Panc1 (cell line): ENCODE data around the gene NCOA6. TPM values are rescaled to one million over a fixed set of nuclear protein-coding genes. Genes with fewer than 3 reads are reported as not detected.

Experiments
- ATAC-seq: fragments of 200-7000 bp; cut with Tn5 transposase; 2 replicates; pipeline ENCODE4 v1.9.1; 2020; ENCODE audit warnings: mild to moderate bottlenecking, moderate library complexity
- BruUV-seq: library from RNA; stranded (reverse); fragments of 400-500 nt; replicated peaks from 2 replicates; lab custom pipeline; 2021; lab: Mats Ljungman, UMichigan
- CTCF ChIA-PET: fragments of 300-600 bp; sonication (Branson Sonifier 250); formaldehyde crosslinking; loops from one replicate; lab custom pipeline; 2022; ENCODE audit warnings: antibody characterized with exemption; lab: Charles Lee
- POLR2A ChIA-PET: fragments of 300-600 bp; sonication (Branson Sonifier 250); formaldehyde crosslinking; loops from one replicate; lab custom pipeline; 2022; ENCODE audit warnings: antibody characterized with exemption; lab: Charles Lee
- DNase-seq: peaks from one replicate; pipeline ENCODE4 v3.0.0-alpha.2; 2010; ENCODE audit warnings: low read depth, low spot score
- H3K27ac ChIP-seq: 2 replicates; pipeline ENCODE4 v1.5.1; 2011; ENCODE audit warnings: mild to moderate bottlenecking, low read length, inconsistent platforms
- H3K27me3 ChIP-seq: fragments of 200-500 bp; sonication (Bioruptor generic); 2 replicates; pipeline ENCODE4 v1.6.0; 2014; ENCODE audit warnings: low read length, inconsistent platforms; ENCODE audit not compliant: control insufficient read depth, insufficient read depth
- H3K36me3 ChIP-seq: fragments of 200-500 bp; sonication (Bioruptor generic); 2 replicates; pipeline ENCODE4 v1.5.1; 2014; ENCODE audit warnings: inconsistent platforms, mild to moderate bottlenecking, low read length, moderate library complexity; ENCODE audit not compliant: control insufficient read depth, insufficient read depth
- H3K4me1 ChIP-seq: 2 replicates; pipeline ENCODE4 v1.5.1; 2011; ENCODE audit warnings: inconsistent platforms, mild to moderate bottlenecking, low read length, moderate library complexity; ENCODE audit not compliant: control insufficient read depth, insufficient read depth
- H3K4me3 ChIP-seq, 2 experiments: 2 replicates each; pipeline ENCODE4 v1.5.1; 2011 to 2012; ENCODE audit warnings: low read depth in 2 of 2, low read length in 2 of 2, mild to moderate bottlenecking in 2 of 2, inconsistent platforms in 1 of 2, moderate library complexity in 1 of 2
- H3K9me3 ChIP-seq: fragments of 200-500 bp; sonication (Bioruptor generic); 2 replicates; pipeline ENCODE4 v1.5.1; 2014; ENCODE audit warnings: low read depth, mild to moderate bottlenecking, inconsistent platforms, low read length, moderate library complexity; ENCODE audit not compliant: control insufficient read depth, insufficient read depth
- CTCF ChIP-seq: fragments of 450-650 bp; IDR thresholded peaks from 2 replicates; pipeline ENCODE4 v1.5.1; 2017; ENCODE audit warnings: mild to moderate bottlenecking
- POLR2AphosphoS5 ChIP-seq: IDR thresholded peaks from 2 replicates; pipeline ENCODE4 v1.6.1; 2012; ENCODE audit warnings: mild to moderate bottlenecking, low read depth, low read length, moderate library complexity
- SIN3A ChIP-seq: IDR thresholded peaks from 2 replicates; pipeline ENCODE4 v1.6.1; 2012; ENCODE audit warnings: low read depth, mild to moderate bottlenecking, low read length, moderate library complexity, borderline replicate concordance; ENCODE audit not compliant: insufficient read depth
- TCF7L2 ChIP-seq: IDR thresholded peaks from 2 replicates; pipeline ENCODE4 v1.6.1; 2011; ENCODE audit warnings: mild to moderate bottlenecking, low read depth, low read length, inconsistent platforms
- in situ Hi-C: cut with HindIII; loops from 2 replicates; pipeline ENCODE4 v1.10.0; 2016; ENCODE audit warnings: low sequenced_read_pairs, low pct_unique_long_range_greater_than_20kb
- intact Hi-C: fragments of 100-400 bp; cut with micrococcal nuclease; formaldehyde crosslinking; loops from one replicate; pipeline ENCODE4 v1.10.0; 2022; ENCODE audit not compliant: unreplicated experiment
- total RNA-seq: library from RNA; stranded (reverse); gene quantifications from one replicate; pipeline ENCODE4 v1.2.1, GENCODE V29; 2021; ENCODE audit not compliant: unreplicated experiment
- TF ChIP-seq, protein P1 (sequence below), 2 experiments: IDR thresholded peaks; 2 replicates each; pipeline ENCODE4 v1.6.1; 2011 to 2012; ENCODE audit warnings: low read depth in 2 of 2, control low read depth in 1 of 2, low read length in 1 of 2, mild to moderate bottlenecking in 1 of 2, moderate library complexity in 1 of 2; ENCODE audit not compliant: insufficient read depth in 1 of 2

The NCOA6 gene
- total RNA-seq, 1 experiment from 2014 or later: 28.9 TPM

DNA sequence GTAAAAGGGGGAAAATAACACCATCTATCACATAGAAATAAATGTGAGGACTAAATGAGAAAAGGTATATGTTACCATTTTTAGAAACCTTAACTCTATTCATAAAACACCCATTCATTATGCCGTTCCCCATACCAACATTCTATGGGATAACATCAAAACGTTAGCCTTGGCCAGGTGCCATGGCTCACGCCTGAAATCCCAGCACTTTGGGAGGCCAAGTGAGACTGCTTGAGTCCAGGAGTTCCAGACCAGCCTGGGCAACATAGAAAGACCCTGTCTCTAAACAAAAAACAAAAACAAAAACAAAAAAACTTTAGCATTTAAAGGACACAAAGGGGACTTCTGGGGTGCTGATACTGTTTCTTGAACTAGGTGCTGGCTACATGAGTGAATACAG, 149.9 kb downstream of the NCOA6 start:
- no peak for TF ChIP-seq CTCF
- TF ChIP-seq, protein P1, sequence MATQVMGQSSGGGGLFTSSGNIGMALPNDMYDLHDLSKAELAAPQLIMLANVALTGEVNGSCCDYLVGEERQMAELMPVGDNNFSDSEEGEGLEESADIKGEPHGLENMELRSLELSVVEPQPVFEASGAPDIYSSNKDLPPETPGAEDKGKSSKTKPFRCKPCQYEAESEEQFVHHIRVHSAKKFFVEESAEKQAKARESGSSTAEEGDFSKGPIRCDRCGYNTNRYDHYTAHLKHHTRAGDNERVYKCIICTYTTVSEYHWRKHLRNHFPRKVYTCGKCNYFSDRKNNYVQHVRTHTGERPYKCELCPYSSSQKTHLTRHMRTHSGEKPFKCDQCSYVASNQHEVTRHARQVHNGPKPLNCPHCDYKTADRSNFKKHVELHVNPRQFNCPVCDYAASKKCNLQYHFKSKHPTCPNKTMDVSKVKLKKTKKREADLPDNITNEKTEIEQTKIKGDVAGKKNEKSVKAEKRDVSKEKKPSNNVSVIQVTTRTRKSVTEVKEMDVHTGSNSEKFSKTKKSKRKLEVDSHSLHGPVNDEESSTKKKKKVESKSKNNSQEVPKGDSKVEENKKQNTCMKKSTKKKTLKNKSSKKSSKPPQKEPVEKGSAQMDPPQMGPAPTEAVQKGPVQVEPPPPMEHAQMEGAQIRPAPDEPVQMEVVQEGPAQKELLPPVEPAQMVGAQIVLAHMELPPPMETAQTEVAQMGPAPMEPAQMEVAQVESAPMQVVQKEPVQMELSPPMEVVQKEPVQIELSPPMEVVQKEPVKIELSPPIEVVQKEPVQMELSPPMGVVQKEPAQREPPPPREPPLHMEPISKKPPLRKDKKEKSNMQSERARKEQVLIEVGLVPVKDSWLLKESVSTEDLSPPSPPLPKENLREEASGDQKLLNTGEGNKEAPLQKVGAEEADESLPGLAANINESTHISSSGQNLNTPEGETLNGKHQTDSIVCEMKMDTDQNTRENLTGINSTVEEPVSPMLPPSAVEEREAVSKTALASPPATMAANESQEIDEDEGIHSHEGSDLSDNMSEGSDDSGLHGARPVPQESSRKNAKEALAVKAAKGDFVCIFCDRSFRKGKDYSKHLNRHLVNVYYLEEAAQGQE (IDR thresholded peaks at IDR 0.05; ENCODE audit: insufficient read depth in 1 of 2, low read depth in 2 of 2, low read length in 1 of 2): no peak
- TF ChIP-seq TCF7L2: no peak
- TF ChIP-seq SIN3A: no peak
- TF ChIP-seq POLR2AphosphoS5: no peak
- peaks cover 2% of the 10 kb centered on the region; the same call in 1 of the 2 replicates for H3K4me1 ChIP-seq
- ChIA-PET POLR2A (no interaction called here), CTCF (no interaction called here)
- no peaks in the 10 kb centered on the region for H3K36me3 ChIP-seq
- peak overlapping the region; percentile 68 to 90; a peak in 3 of 4 replicates for H3K4me3 ChIP-seq
- H3K27me3 ChIP-seq: no peaks in the 10 kb centered on the region
- in situ Hi-C loops: no loop called here
- ATAC-seq (no peak), DNase-seq (no peak)
- BruUV-seq: no TSS peak
- no peaks in the 10 kb centered on the region for H3K9me3 ChIP-seq
- intact Hi-C loops: no loop called here
- no peak overlapping the region; the same call in none of the 2 replicates for H3K27ac ChIP-seq

DNA sequence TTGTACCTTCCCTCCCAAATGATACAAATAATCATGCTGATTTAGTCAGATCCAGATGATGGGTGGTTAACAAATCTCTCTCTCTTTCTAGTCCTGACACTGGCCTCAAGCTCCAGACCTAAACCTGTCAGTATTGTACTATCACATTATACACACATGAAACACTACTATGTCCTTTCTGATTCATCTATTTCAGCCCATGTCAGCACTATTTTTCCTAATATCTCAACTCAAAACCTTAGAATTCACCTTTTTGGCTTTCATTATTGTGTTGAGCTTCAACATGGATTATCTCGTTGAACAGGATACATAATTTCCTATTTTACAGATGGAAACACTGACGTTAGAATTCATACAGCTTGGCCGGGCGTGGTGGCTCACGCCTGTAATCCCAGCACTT, 152.0 kb downstream of the NCOA6 start:
- Histone ChIP-seq H3K9me3 (no peaks in the 10 kb centered on the region), H3K4me1 (no peaks in the 10 kb centered on the region), H3K36me3 (no peaks in the 10 kb centered on the region), H3K27ac (no peak overlapping the region), H3K27me3 (no peaks in the 10 kb centered on the region), H3K4me3 (no peak overlapping the region)
- in situ Hi-C loops (no loop called here), intact Hi-C loops (no loop called here)
- POLR2A ChIA-PET: no interaction called here
- ATAC-seq: no peak
- CTCF ChIA-PET: interaction anchor here (0.5 kb wide), 2 partner anchors 335 to 774 kb away, joined by 3 to 5 read pairs; no protein-coding TSS in a partner anchor
- no TSS peak for BruUV-seq
- TF ChIP-seq, protein P1 (IDR thresholded peaks at IDR 0.05; ENCODE audit: insufficient read depth in 1 of 2, low read depth in 2 of 2, low read length in 1 of 2): no peak
- TF ChIP-seq SIN3A (no peak), POLR2AphosphoS5 (no peak), TCF7L2 (no peak)
- DNase-seq: no peak
